OCI-LY7 (cell line): ENCODE results near the gene MYO1B.

Source experiments
- CTCF ChIP-seq: fragments of 200-600 bp; sonication (generic); conservative IDR thresholded peaks from 2 replicates; pipeline ENCODE4 v1.5.1; 2014; ENCODE audit warnings: mild to moderate bottlenecking, antibody characterized with exemption, low read length, moderate library complexity, mixed read lengths
- EZH2phosphoT487 ChIP-seq: fragments of 200-600 bp; sonication (generic); IDR thresholded peaks from 2 replicates; pipeline ENCODE4 v1.6.1; 2018; ENCODE audit warnings: low read depth, borderline replicate concordance, mild to moderate bottlenecking, mixed run types, antibody characterized with exemption, low read length, moderate library complexity, mixed read lengths

- TF ChIP-seq CTCF (no peak), EZH2phosphoT487 (no peak)
Measured at GRCh38 chr2:191265311-191266170, 20.3 kb downstream of the MYO1B start.
